ENCODE measurements around the gene LILRA2.
"Not testable (repeated sequence)": the region's sequence is repeated elsewhere in the genome, so short reads cannot be mapped to it uniquely, and the experiment has no call there.

LILRA2 gene

DNA sequence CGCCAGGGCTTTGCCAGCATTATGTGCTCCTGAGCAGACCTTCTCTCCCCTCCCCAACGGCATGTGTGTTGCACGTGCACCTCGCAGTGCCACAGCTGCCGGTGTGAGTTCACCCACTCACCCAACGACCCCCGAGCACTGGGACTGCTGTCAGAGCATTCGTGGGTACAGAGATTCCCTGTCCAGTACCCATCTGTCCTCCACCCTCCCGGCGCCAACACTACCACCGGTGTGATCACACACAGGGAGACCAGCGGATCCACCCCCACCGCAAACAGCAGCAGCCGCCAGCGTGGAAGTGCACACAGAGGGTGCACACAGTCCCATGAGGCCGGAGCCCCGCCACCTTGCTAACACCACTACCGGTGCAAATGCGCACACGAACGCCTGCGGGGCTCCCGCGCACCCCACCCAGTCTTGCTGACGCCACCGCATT, 35.8 kb downstream of the LILRA2 start:
- DNase-seq (ENCODE audit: low read depth, low spot score), result no peak

GRCh38 chr19:54612428-54612827, 38.8 kb downstream of the LILRA2 start:
- no peak for DNase-seq (ENCODE audit: low read depth, low spot score)

GRCh38 chr19:54614726-54615125, 41.1 kb downstream of the LILRA2 start:
- DNase-seq (ENCODE audit: low read depth, low spot score), result no peak

DNA sequence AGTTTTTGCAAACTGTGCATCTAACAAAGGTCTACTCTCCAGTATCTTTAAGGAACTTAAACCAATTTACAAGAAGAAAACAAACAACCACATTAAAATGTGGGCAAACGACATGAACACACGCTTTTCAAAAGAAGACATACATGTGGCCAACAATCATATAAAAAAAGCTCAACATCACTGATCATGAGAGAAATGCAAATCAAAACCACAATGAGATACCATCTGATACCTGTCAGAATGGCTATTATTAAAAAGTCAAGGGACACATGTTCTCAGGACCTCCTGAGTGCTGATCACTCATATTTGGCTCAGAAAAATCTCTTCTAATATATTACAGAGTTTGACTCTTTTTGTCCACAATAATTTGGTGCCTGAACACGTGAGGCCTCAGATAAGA, 42.5 kb downstream of the LILRA2 start:
- DNase-seq (ENCODE audit: low read depth, low spot score), result no peak

DNA sequence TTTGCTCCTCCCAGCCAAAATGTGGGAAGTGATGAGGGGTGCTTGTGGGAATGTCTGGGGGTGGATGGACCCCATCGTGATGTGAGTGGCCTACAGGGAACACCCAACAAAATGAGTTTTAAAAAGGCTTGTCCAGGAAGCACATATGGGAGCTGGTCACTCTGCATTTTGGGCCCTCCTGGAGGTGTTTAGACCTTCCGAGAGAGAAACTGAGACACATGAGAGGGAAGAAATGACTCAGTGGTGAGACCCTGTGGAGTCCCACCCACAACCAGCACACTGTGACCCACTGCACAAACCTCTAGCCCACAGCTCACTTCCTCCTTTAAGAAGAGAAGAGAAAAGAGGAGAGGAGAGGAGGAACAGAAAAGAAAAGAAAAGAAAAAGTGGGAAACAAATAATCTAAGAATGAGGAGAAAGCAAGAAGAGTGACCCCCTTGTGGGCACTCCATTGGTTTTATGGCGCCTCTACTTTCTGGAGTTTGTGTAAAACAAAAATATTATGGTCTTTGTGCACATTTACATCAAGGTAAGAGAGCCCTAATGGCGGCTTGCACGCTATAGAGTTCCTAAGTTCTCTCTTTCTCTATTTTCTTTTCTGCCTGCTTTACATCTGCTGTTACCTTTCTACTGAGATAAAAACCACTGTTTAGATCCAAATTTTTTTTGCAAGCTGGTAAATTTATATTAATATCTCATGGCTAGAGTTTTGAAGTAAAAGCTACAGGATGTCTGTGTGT, 43.4 kb downstream of the LILRA2 start:
- no peak for DNase-seq (ENCODE audit: low read depth, low spot score)

DNA sequence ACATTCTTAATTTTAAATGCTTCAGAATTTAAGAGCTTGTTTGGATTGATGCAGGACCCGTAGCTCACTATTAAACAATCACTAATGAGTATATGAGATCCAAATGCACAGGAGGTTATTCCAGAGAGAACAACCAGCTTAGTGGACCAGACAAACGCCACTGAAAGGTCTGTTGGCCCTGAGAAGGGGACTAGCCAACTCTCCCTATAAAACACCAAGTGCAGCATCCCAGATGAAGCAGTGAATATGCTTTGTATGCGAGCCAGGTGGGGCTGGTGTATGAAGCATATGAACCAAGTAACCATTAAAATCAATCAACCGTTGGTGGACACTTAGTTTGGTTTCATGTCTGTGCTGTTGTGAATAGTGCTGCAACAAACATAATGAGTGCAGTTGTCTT, 46.9 kb downstream of the LILRA2 start:
- DNase-seq (ENCODE audit: low read depth, low spot score), result no peak

DNA sequence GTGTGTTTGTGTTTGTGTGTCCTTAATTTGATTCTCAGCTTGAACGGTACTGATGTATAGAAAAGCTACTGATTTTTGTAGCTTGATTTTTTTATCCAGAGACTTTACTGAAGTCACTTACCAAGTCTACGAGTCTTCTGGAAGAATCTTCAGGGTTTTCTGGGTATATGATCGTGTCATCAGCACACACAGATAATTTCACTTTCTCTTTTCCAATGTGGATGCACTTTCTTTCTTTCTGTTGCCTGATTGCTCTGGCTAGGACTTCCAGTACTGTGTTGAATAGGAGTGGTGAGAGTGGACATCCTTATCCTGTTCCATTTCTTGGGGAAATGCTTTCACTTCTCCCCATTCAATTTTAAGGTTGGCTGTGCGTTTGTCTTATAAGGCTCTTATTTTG, 48.8 kb downstream of the LILRA2 start:
- no peak for DNase-seq (ENCODE audit: low read depth, low spot score)

DNA sequence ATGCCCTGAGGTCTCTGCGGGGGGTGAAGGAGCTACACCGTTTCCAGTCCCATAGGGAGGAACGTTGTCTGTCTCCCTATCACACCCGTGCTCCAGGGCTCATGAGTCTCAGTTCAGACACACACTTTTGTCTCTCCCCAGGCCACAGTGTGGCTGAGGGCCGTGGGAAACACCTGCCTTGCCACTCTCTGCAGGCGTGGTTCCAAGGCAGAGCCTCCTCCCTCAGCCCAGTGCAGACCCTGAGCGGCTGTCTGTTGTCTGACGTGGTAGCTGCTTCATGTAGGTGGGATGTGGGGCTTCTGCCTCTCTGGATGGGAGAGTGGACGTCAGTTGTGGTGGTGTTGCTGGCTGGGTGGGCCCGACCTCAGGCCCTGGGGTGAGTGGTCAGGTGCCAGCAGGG, 50.6 kb downstream of the LILRA2 start:
- DNase-seq (ENCODE audit: low read depth, low spot score), result not testable (repeated sequence)

GRCh38 chr19:54624934-54625730, 51.5 kb downstream of the LILRA2 start:
- DNase-seq (ENCODE audit: low read depth, low spot score), result not testable (repeated sequence)

DNA sequence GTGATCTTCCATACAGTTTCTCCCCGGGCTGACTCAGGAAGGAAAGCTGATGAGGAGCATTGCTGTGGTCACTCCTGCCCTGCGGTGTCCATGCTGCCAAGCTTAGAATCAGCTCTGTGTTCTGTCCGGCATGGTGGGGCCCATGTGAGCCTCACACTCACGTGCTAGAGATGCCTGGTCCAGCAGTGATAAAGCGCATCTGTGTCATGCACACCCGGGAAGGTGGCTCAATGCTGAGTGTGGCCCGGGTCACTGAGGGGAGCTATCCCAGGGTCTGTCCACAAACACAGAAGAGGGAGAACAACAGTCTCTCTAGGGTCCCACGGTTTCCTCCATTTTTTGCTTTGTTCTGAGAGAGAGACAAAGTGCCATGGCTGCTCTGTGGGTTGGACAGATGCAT, 53.2 kb downstream of the LILRA2 start:
- no peak for DNase-seq (ENCODE audit: low read depth, low spot score)

- not testable (repeated sequence) for DNase-seq (ENCODE audit: low read depth, low spot score)
These were observed 54.3 kb downstream of the LILRA2 start for GRCh38 chr19:54627912-54628311.

DNA sequence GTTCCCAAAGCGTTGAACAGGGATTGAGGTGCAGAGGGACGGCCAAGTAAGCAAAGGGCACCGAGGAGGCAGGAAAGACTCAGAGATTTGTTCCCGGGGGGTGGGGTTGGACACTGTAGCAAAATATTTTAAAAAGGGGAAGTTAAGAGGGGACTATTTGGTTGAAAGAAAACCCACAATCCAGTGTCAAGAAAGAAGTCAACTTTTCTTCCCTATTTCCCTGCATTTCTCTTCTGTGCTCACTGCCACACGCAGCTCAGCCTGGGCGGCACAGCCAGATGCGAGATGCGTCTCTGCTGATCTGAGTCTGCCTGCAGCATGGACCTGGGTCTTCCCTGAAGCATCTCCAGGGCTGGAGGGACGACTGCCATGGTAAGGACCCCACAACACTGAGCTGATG, 56.7 kb downstream of the LILRA2 start, which contains the start of gene LILRB1:
Gene LILRB1 (plus strand): TSS at position 223 of the 400 bp plus-strand sequence. CDS start 590 bp downstream, outside the sequence.
- DNase-seq (ENCODE audit: low read depth, low spot score), result not testable (repeated sequence)

DNA sequence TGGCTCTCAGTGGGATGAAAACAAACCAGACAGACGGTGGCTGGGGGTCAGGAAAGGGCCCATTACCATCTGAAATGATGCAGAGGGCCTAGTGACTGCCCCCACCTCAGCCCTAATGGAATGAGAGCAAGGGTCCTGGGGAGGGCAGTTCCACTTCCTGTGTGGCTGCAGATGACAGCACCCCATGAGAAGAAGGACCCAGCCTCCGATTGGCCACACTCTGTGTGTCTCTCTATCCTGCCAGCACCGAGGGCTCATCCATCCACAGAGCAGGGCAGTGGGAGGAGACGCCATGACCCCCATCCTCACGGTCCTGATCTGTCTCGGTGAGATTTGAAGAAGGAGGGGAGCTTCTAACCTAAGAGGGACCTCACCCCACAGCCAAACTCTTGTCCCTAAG, 57.2 kb downstream of the LILRA2 start:
- DNase-seq (ENCODE audit: low read depth, low spot score), result no peak

- DNase-seq (ENCODE audit: low read depth, low spot score), result not testable (repeated sequence)
These were observed 58.1 kb downstream of the LILRA2 start for GRCh38 chr19:54631489-54632337.

DNA sequence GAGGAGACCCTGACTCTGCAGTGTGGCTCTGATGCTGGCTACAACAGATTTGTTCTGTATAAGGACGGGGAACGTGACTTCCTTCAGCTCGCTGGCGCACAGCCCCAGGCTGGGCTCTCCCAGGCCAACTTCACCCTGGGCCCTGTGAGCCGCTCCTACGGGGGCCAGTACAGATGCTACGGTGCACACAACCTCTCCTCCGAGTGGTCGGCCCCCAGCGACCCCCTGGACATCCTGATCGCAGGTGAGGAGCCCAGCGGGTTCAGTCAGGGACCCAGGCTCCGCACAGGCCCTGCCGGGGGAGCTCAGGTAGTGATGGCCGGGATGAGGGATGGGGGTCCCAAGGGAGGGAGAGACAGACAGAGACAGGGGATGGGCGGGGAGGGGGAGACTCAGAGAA, 58.9 kb downstream of the LILRA2 start:
- DNase-seq (ENCODE audit: low read depth, low spot score), result not testable (repeated sequence)

DNA sequence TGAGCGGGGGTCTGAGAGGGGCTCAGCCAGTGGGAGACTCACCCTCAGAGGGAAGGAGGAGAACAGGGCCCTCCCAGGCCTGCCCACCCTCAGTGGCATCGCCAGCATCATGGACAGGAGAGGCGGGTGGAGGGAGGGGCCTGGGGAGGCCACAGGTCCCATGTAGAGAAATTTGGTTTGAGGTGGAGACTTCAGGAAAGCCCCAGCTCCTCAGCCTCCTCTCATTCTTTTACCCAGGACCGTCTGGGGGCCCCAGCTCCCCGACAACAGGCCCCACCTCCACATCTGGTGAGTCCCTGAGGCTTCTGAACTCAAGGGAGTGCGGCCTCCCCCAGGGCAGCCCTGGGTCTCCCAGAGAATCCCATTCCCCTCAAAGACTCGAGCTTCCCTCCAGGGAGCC, 59.8 kb downstream of the LILRA2 start:
- DNase-seq (ENCODE audit: low read depth, low spot score), result no peak

- DNase-seq (ENCODE audit: low read depth, low spot score), result not testable (repeated sequence)
These were observed 62.5 kb downstream of the LILRA2 start for GRCh38 chr19:54636081-54636480.

DNA sequence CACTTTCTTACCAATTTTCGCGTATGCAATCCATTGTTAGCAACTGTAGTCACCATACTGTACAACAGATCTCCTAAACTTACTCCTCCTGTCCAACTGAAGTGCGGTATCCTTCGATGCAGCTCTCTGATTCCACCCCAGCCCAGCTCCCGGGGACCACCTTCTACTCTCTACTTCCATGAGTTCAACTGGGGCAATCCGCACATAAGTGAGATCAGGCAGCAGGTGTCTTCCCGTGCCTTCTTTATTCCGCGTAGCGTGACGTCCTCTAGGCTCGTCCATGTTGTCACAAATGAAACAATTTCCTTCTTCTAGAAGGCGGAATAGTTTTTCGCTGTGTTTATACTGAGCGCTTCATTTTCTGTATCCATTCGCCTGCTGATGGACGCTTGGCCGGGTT, 65.1 kb downstream of the LILRA2 start:
- no peak for DNase-seq (ENCODE audit: low read depth, low spot score)

Data from brain pericyte (primary cell).